Fibroblast of lung (primary cell): ENCODE measurements around the gene DLG2. TPM values are rescaled to one million over a fixed set of nuclear protein-coding genes. Genes with fewer than 3 reads are reported as not detected.

ENCODE experiments used
- DNase-seq, 2 donors: peaks; one replicate each; pipeline versions ENCODE4 v3.0.0 to v3.0.0-alpha.2; 2010; ENCODE audit warnings: low read depth in 2 of 2
- H2AFZ ChIP-seq: 2 replicates; pipeline ENCODE4 v1.5.1; 2012; ENCODE audit warnings: low read length, control low read depth, inconsistent platforms
- H3K27ac ChIP-seq: 2 replicates; pipeline ENCODE4 v1.5.1; 2011; ENCODE audit warnings: low read length, control low read depth; ENCODE audit not compliant: insufficient read depth
- H3K27me3 ChIP-seq: 2 replicates; pipeline ENCODE4 v1.5.1; 2011; ENCODE audit warnings: mild to moderate bottlenecking, low read length; ENCODE audit not compliant: control insufficient read depth, insufficient read depth
- H3K36me3 ChIP-seq: 2 replicates; pipeline ENCODE4 v1.5.1; 2011; ENCODE audit warnings: low read length; ENCODE audit not compliant: control insufficient read depth, insufficient read depth
- H3K4me1 ChIP-seq: 2 replicates; pipeline ENCODE4 v1.5.1; 2011; ENCODE audit warnings: low read length; ENCODE audit not compliant: control insufficient read depth, insufficient read depth; ENCODE audit errors: extremely low read depth
- H3K4me2 ChIP-seq: 2 replicates; pipeline ENCODE4 v1.5.1; 2011; ENCODE audit warnings: low read length, control low read depth; ENCODE audit not compliant: insufficient read depth; ENCODE audit errors: extremely low read depth
- H3K4me3 ChIP-seq, 4 experiments: fragments of 200-600 bp in 1 of 4; sonication (generic) in 1 of 4; replicated peaks in 1 of 4; 2 replicates each; pipeline ENCODE4 v1.5.1; 2011 to 2016; ENCODE audit warnings: low read length in 4 of 4, low read depth in 3 of 4, mild to moderate bottlenecking in 3 of 4, control low read depth in 2 of 4, inconsistent platforms in 1 of 4, mixed read lengths in 1 of 4; ENCODE audit not compliant: insufficient read depth in 1 of 4; ENCODE audit errors: control extremely low read depth in 1 of 4
- H3K79me2 ChIP-seq: 2 replicates; pipeline ENCODE4 v1.5.1; 2012; ENCODE audit warnings: mild to moderate bottlenecking, low read length, inconsistent platforms; ENCODE audit not compliant: control insufficient read depth, insufficient read depth
- H3K9ac ChIP-seq: 2 replicates; pipeline ENCODE4 v1.5.1; 2011; ENCODE audit warnings: mild to moderate bottlenecking, low read length, control low read depth; ENCODE audit not compliant: insufficient read depth
- H3K9me3 ChIP-seq: 2 replicates; pipeline ENCODE4 v1.5.1; 2012; ENCODE audit warnings: low read depth, low read length; ENCODE audit not compliant: control insufficient read depth, insufficient read depth
- H4K20me1 ChIP-seq: 2 replicates; pipeline ENCODE4 v1.5.1; 2011; ENCODE audit warnings: low read length; ENCODE audit not compliant: control insufficient read depth, insufficient read depth; ENCODE audit errors: extremely low read depth
- CTCF ChIP-seq, 2 donors: IDR thresholded peaks in 1 of 2; conservative IDR thresholded peaks in 1 of 2; 1 replicate in 1 of 2; 2 replicates in 1 of 2; pipeline ENCODE4 v1.5.1; 2011 to 2012; ENCODE audit warnings: low read length in 2 of 2, control low read depth in 1 of 2, inconsistent platforms in 1 of 2, low read depth in 1 of 2, mild to moderate bottlenecking in 1 of 2
- EZH2 ChIP-seq: IDR thresholded peaks from 2 replicates; pipeline ENCODE4 v1.5.1; 2012; ENCODE audit warnings: low read length, control low read depth, mild to moderate bottlenecking; ENCODE audit errors: missing control alignments
- polyA plus RNA-seq, 2 donors: library from polyadenylated mRNA; depleted of rRNA in 1 of 2; stranded (reverse) in 1 of 2; unstranded in 1 of 2; fragments of >200 nt; gene quantifications; 2 replicates each; pipeline ENCODE4 v1.2.1, GENCODE V29; 2011 to 2012; ENCODE audit warnings: missing spikeins in 1 of 2
- total RNA-seq: library from RNA; depleted of rRNA; stranded (reverse); fragments of >200 nt; gene quantifications from 2 replicates; pipeline ENCODE4 v1.2.1, GENCODE V29; 2014

DLG2 gene
- total and polyA plus RNA-seq, 2 donors (not counting 1 experiment from before 2014, with no cell fraction given): 0.77 to 2.3 TPM

- no peak overlapping the region for H3K4me3 ChIP-seq
- no peak overlapping the region for H3K9ac ChIP-seq
- H3K4me2 ChIP-seq: no peak overlapping the region
- H3K9me3 ChIP-seq: no peaks in the 10 kb centered on the region
- no peak overlapping the region for H2AFZ ChIP-seq
- no peaks in the 10 kb centered on the region for H3K4me1 ChIP-seq
- no peaks in the 10 kb centered on the region for H3K36me3 ChIP-seq
- TF ChIP-seq EZH2 (no peak), CTCF (conservative IDR thresholded peaks at IDR 0.05 in 1 of 2, IDR thresholded peaks at IDR 0.05 in 1 of 2; ENCODE audit: low read depth in 1 of 2, low read length in 2 of 2) (no peak)
- no peak for DNase-seq
- no peak overlapping the region for H3K27ac ChIP-seq
- no peaks in the 10 kb centered on the region for H3K27me3 ChIP-seq
- no peaks in the 10 kb centered on the region for H3K79me2 ChIP-seq
- no peaks in the 10 kb centered on the region for H4K20me1 ChIP-seq
Observed at GRCh38 chr11:83546368-83546767, 2080.8 kb downstream of the DLG2 start.

GRCh38 chr11:83545494-83546260 lies 2081.5 kb downstream of the DLG2 start:
- no peak for TF ChIP-seq CTCF (conservative IDR thresholded peaks at IDR 0.05 in 1 of 2, IDR thresholded peaks at IDR 0.05 in 1 of 2; ENCODE audit: low read depth in 1 of 2, low read length in 2 of 2)
- no peak for TF ChIP-seq EZH2
- Histone ChIP-seq H2AFZ (no peak overlapping the region), H3K79me2 (no peaks in the 10 kb centered on the region), H3K4me3 (no peak overlapping the region), H3K27ac (no peak overlapping the region), H4K20me1 (no peaks in the 10 kb centered on the region), H3K36me3 (no peaks in the 10 kb centered on the region), H3K9ac (no peak overlapping the region), H3K4me1 (no peaks in the 10 kb centered on the region), H3K27me3 (no peaks in the 10 kb centered on the region), H3K9me3 (no peaks in the 10 kb centered on the region), H3K4me2 (no peak overlapping the region)
- DNase-seq: no peak

GRCh38 chr11:83544846-83545245 lies 2082.3 kb downstream of the DLG2 start:
- no peak overlapping the region for H2AFZ ChIP-seq
- peaks cover 2% of the 10 kb centered on the region for H3K4me1 ChIP-seq
- H3K9me3 ChIP-seq: no peaks in the 10 kb centered on the region
- no peaks in the 10 kb centered on the region for H3K27me3 ChIP-seq
- H3K36me3 ChIP-seq: no peaks in the 10 kb centered on the region
- H3K79me2 ChIP-seq: no peaks in the 10 kb centered on the region
- no peak overlapping the region for H3K9ac ChIP-seq
- H3K4me3 ChIP-seq: no peak overlapping the region
- no peak overlapping the region for H3K4me2 ChIP-seq
- DNase-seq: no peak
- no peaks in the 10 kb centered on the region for H4K20me1 ChIP-seq
- TF ChIP-seq CTCF (conservative IDR thresholded peaks at IDR 0.05 in 1 of 2, IDR thresholded peaks at IDR 0.05 in 1 of 2; ENCODE audit: low read depth in 1 of 2, low read length in 2 of 2) (no peak), EZH2 (no peak)
- H3K27ac ChIP-seq: no peak overlapping the region
